AG08396 (cell line): Measurements from ENCODE around the gene PARVG.
"Not testable (repeated sequence)": the region's sequence is repeated elsewhere in the genome, so short reads cannot be mapped to it uniquely, and the experiment has no call there.

Experiments
- DNase-seq: peaks from one replicate; pipeline ENCODE4 v3.0.0; 2012; ENCODE audit warnings: low spot score, mixed read lengths

The PARVG gene

GRCh38 chr22:44213489-44214043 is 32.8 kb downstream of the PARVG start:
- DNase-seq, result no peak

- no peak for DNase-seq
These were observed 33.5 kb downstream of the PARVG start for GRCh38 chr22:44214187-44214586.

GRCh38 chr22:44214764-44215163 is 34.0 kb downstream of the PARVG start:
- DNase-seq, result no peak

- DNase-seq, result no peak
These were observed 34.6 kb downstream of the PARVG start for GRCh38 chr22:44215287-44215686.

GRCh38 chr22:44217346-44217745 is 36.6 kb downstream of the PARVG start:
- no peak for DNase-seq

- no peak for DNase-seq
These were observed 37.3 kb downstream of the PARVG start for GRCh38 chr22:44218071-44218470.

- no peak for DNase-seq
These were observed 38.6 kb downstream of the PARVG start for GRCh38 chr22:44219101-44219870.

GRCh38 chr22:44220727-44221680 is 40.3 kb downstream of the PARVG start:
- DNase-seq, result no peak

GRCh38 chr22:44221710-44222475 is 41.2 kb downstream of the PARVG start:
- no peak for DNase-seq

GRCh38 chr22:44224166-44224565 is 43.4 kb downstream of the PARVG start:
- DNase-seq, result no peak

GRCh38 chr22:44225091-44225689 is 44.5 kb downstream of the PARVG start:
- DNase-seq, result no peak

GRCh38 chr22:44225812-44226211 is 45.1 kb downstream of the PARVG start:
- DNase-seq, result no peak

GRCh38 chr22:44229331-44229730 is 48.6 kb downstream of the PARVG start:
- no peak for DNase-seq

GRCh38 chr22:44229809-44230208 is 49.1 kb downstream of the PARVG start:
- no peak for DNase-seq

GRCh38 chr22:44231233-44231632 is 50.5 kb downstream of the PARVG start:
- no peak for DNase-seq

- DNase-seq, result not testable (repeated sequence)
These were observed 53.6 kb downstream of the PARVG start for GRCh38 chr22:44234372-44234771.

- DNase-seq, result no peak
These were observed 56.6 kb downstream of the PARVG start for GRCh38 chr22:44237290-44237689.

- DNase-seq, result not testable (repeated sequence)
These were observed 60.4 kb downstream of the PARVG start for GRCh38 chr22:44241121-44241520.

- no peak for DNase-seq
These were observed 62.4 kb downstream of the PARVG start for GRCh38 chr22:44242946-44243724.

GRCh38 chr22:44243761-44244160 is 63.0 kb downstream of the PARVG start:
- DNase-seq, result no peak
